GM10248 (cell line): ENCODE data around the gene CYTH1.

Experiments used
- CTCF ChIA-PET: fragments of 300-600 bp; sonication (Branson Sonifier 250); formaldehyde crosslinking; extraction: SDS; loops from one replicate; lab custom pipeline; 2021; ENCODE audit warnings: antibody characterized with exemption; lab: Yijun Ruan, JAX
- POLR2A ChIA-PET: fragments of 350-650 bp; sonication (Branson Sonifier 250); formaldehyde crosslinking; extraction: SDS; loops from one replicate; lab custom pipeline; 2020; ENCODE audit warnings: antibody characterized with exemption; lab: Yijun Ruan, JAX
- DNase-seq: peaks from one replicate; pipeline ENCODE4 v3.0.0; 2012; ENCODE audit errors: extremely low spot score
- TF ChIP-seq, protein P1 (sequence below): IDR thresholded peaks from 2 replicates; pipeline ENCODE4 v1.5.1; 2012; ENCODE audit warnings: mild to moderate bottlenecking, low read depth; ENCODE audit errors: extremely low read depth, missing control alignments, control extremely low read depth

CYTH1 gene

DNA sequence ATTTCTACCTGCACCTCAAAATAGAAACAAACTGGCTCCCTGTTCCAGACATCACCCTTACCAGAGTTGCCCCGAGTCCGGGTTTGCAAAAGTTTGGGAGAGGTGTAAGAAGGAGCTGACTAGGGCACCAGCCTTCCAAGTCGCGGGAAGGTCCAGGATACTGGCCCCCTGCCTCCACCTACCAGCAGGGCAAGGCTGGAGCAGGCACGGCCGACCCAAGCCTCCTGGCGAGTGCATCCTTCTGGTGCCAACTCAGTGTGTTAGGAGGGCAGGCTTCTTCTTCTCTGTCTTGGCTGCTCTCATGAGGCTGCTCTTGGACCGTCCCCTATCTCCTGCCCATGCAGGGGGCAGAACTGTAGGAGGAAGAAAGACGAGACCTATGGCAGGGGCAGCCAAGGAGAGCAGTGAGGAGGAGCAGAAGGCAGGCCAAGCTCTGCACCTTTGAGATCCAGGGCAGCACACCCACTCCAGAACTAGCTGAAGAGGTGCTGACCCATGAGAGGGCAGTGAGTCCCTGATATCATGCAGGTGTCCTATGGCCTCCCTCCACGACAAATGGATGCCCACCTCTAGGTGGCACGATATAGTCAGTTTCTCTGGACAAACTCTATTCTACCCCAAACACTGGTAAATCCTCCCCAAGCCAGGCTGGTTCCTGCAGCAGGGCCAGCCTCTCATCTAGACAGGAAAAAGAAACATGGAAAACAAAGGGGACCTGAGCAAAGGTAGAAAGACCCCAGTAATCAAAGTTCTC is 54.4 kb downstream of the CYTH1 start:
- TF ChIP-seq, protein P1, sequence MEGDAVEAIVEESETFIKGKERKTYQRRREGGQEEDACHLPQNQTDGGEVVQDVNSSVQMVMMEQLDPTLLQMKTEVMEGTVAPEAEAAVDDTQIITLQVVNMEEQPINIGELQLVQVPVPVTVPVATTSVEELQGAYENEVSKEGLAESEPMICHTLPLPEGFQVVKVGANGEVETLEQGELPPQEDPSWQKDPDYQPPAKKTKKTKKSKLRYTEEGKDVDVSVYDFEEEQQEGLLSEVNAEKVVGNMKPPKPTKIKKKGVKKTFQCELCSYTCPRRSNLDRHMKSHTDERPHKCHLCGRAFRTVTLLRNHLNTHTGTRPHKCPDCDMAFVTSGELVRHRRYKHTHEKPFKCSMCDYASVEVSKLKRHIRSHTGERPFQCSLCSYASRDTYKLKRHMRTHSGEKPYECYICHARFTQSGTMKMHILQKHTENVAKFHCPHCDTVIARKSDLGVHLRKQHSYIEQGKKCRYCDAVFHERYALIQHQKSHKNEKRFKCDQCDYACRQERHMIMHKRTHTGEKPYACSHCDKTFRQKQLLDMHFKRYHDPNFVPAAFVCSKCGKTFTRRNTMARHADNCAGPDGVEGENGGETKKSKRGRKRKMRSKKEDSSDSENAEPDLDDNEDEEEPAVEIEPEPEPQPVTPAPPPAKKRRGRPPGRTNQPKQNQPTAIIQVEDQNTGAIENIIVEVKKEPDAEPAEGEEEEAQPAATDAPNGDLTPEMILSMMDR = peak; percentile 16
- ChIA-PET CTCF (interaction anchor here (1.2 to 3.2 kb wide), 4 partner anchors 7 to 19 kb away, joined by 3 to 21 read pairs (median 6); no protein-coding TSS in a partner anchor), POLR2A (no interaction called here)
- DNase-seq = no peak

DNA sequence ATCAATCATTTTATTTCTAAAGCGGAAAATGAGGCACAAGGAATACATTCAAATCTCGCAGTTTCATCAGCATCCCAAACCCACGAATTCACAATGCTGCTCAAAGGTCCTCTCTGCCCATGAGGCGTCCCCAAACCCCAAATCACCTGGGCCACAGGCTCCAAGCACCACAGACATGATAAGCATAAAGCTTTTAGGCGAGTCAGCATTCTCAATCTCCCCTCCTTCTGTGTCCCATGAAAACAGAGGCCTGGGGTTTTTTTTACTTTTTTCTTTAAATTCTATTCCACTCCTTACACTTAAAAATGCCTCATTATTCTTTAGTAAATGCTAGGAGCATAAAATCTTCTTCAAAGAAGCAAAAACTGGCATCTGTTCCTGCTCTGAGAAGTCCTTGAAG is 55.0 kb downstream of the CYTH1 start:
- ChIA-PET CTCF (interaction anchor here (1.0 to 3.5 kb wide), 6 partner anchors 7 to 18 kb away, joined by 3 to 23 read pairs (median 10); no protein-coding TSS in a partner anchor), POLR2A (no interaction called here)
- DNase-seq = no peak
- TF ChIP-seq, protein P1 = no peak

DNA sequence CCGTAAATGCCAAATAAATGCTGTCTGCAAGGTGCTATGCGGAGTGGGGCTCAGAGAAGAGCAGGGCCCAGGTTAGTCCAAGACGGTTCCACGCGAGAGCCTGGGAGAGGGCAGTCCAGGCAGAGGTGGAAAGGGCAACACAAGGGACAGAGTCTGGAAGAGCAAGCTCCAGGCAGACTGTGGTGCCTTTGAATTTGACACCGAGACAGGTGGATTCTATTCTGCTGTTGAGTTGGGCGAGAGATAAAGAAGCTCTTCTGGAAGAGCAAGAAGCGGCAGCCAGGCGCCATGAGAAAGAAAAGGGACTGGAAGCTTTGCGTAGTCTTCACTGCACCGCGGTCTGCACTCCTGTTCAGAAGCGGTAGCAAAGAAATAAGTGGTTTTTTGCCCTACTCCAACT is 55.6 kb downstream of the CYTH1 start:
- ChIA-PET CTCF (interaction anchor here (1.0 to 3.5 kb wide), 7 partner anchors 8 to 19 kb away, joined by 3 to 23 read pairs (median 11); no protein-coding TSS in a partner anchor), POLR2A (interaction anchor here (1.3 to 1.9 kb wide), 2 partner anchors 12 to 17 kb away, joined by 4 to 6 read pairs; no protein-coding TSS in a partner anchor)
- no peak for DNase-seq
- TF ChIP-seq, protein P1 = no peak

DNA sequence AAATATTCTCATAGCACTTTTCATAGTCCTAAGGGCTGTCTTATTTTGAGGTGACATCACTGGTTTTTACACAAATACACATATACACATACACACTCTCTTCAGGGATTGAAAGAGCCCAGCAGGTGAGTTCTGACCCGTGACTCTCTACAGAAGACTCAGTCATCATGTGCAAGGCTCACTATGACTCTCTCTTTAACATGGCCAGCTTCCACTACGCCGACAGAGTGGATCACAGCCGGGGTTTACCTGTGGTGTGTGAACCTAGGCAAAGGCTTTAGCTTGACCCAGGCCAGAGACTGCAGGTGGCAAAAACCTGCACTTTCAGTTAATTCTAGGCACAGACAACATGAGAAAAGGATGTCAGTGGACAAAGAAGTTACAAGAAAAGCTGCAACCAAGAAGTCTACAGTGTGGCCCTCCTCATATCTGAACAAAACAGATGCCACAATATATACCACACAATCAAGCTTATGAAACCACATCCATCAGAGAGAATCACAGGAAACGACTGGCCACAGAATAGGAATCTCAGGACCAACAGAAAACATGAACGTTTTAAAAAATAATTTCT is 56.5 kb downstream of the CYTH1 start:
- TF ChIP-seq, protein P1 = no peak
- POLR2A ChIA-PET = interaction anchor here (0.5 to 1.9 kb wide), 6 partner anchors 9 to 55 kb away, joined by 3 to 7 read pairs (median 4); no protein-coding TSS in a partner anchor
- CTCF ChIA-PET = interaction anchor here (1.3 to 3.5 kb wide), 8 partner anchors 8 to 20 kb away, joined by 3 to 23 read pairs (median 8); no protein-coding TSS in a partner anchor
- DNase-seq = peak; percentile 52

DNA sequence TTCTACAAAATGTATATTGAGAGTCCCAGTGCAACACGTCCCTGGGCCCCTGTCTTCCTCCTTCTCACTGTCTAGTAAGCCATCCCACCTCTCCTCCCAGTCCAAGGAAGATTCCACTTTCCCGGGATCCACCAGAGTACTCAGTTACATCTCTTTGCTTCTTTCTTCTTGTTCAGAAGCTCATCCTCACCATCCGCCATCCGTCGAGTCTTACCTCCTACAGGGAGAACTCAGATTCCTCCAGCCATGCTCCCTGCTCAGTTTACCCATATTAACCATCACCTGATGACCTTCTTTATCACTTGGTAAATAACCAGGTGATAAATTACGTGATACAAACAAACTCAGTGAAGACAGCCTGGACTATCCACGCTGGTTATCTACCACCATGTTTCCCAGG is 57.1 kb downstream of the CYTH1 start:
- TF ChIP-seq, protein P1 = no peak
- CTCF ChIA-PET = interaction anchor here (1.5 to 3.5 kb wide), 6 partner anchors 9 to 17 kb away, joined by 5 to 23 read pairs (median 12); no protein-coding TSS in a partner anchor
- no peak for DNase-seq
- POLR2A ChIA-PET = interaction anchor here (1.3 to 1.9 kb wide), 3 partner anchors 8 to 16 kb away, joined by 4 to 7 read pairs (median 6); no protein-coding TSS in a partner anchor

DNA sequence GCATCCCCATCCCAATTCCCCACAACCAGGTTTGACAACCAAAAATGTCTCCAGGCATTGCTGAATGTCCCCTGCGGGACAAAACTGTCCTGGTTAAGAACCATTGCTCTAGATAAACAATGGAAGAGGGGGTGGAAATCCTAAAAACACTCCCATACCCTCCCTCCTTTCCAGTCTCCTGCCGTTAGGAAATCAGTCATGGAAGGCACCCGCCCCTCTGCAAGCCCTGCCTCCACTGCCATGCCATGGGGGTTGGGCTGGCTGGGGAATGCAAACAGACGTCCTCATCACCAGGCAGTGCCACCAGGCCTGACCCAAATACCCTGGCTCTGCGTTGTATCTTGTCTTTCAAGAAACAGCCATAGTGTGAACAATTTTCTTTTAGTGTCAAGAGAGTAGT is 57.5 kb downstream of the CYTH1 start:
- no peak for DNase-seq
- POLR2A ChIA-PET = interaction anchor here (1.3 to 1.9 kb wide), 2 partner anchors 8 to 15 kb away, joined by 6 to 7 read pairs; no protein-coding TSS in a partner anchor
- TF ChIP-seq, protein P1 = no peak
- CTCF ChIA-PET = interaction anchor here (1.5 to 4.7 kb wide), 7 partner anchors 9 to 18 kb away, joined by 5 to 50 read pairs (median 13); no protein-coding TSS in a partner anchor
